ENCODE results near the gene MT4.

DNA sequence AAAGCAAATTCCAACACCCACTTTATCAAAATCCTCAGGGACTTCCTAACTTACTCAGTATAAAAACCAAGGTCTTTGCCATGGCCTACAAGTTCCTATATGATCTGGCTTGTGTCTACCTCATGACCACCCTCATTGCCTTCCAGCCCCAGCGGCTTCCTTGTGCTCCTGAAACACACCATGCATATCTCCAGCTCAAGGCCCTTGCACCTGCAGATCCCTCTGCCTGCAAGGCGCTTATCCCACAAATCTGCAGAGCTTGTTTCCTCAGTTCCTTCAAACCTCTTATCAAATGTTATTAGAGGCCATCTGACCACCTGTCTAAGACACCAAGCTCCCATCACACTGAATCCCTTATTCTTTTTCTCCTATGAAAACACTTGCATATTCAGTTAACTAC, 47.7 kb upstream of the MT4 start:
- TF ChIP-seq, protein P1, sequence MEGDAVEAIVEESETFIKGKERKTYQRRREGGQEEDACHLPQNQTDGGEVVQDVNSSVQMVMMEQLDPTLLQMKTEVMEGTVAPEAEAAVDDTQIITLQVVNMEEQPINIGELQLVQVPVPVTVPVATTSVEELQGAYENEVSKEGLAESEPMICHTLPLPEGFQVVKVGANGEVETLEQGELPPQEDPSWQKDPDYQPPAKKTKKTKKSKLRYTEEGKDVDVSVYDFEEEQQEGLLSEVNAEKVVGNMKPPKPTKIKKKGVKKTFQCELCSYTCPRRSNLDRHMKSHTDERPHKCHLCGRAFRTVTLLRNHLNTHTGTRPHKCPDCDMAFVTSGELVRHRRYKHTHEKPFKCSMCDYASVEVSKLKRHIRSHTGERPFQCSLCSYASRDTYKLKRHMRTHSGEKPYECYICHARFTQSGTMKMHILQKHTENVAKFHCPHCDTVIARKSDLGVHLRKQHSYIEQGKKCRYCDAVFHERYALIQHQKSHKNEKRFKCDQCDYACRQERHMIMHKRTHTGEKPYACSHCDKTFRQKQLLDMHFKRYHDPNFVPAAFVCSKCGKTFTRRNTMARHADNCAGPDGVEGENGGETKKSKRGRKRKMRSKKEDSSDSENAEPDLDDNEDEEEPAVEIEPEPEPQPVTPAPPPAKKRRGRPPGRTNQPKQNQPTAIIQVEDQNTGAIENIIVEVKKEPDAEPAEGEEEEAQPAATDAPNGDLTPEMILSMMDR (IDR thresholded peaks at IDR 0.05), result no peak
- TF ChIP-seq EZH2phosphoT487 (IDR thresholded peaks at IDR 0.05), result no peak

All from neural progenitor cell (in vitro differentiated cells).